ENCODE results near the gene SPEN. TPM values are rescaled to one million over a fixed set of nuclear protein-coding genes. Genes with fewer than 3 reads are reported as not detected.

The SPEN gene
- total RNA-seq, 1 donor from 2014 or later: 19.2 TPM

GRCh38 chr1:15956150-15956549, 108.6 kb downstream of the SPEN start:
- H3K4me3 ChIP-seq (ENCODE audit: low read depth, low read length): no peak overlapping the region
- DNase-seq (ENCODE audit: low read depth) (peak; percentile 49), FAIRE-seq (peak; percentile 23)
- no peaks in the 10 kb centered on the region for H3K27me3 ChIP-seq (ENCODE audit: control insufficient read depth, insufficient read depth, low read length)
- H3K36me3 ChIP-seq (ENCODE audit: control insufficient read depth, insufficient read depth, low read length): peaks cover 5% of the 10 kb centered on the region
- TF ChIP-seq CTCF (IDR thresholded peaks at IDR 0.05; ENCODE audit: insufficient read depth, low read length, severe bottlenecking): no peak

GRCh38 chr1:15957221-15958095, 110.0 kb downstream of the SPEN start:
- peaks cover 6% of the 10 kb centered on the region for H3K36me3 ChIP-seq (ENCODE audit: control insufficient read depth, insufficient read depth, low read length)
- no peaks in the 10 kb centered on the region for H3K27me3 ChIP-seq (ENCODE audit: control insufficient read depth, insufficient read depth, low read length)
- no peak for DNase-seq (ENCODE audit: low read depth)
- no peak for FAIRE-seq
- no peak overlapping the region for H3K4me3 ChIP-seq (ENCODE audit: low read depth, low read length)
- TF ChIP-seq CTCF (IDR thresholded peaks at IDR 0.05; ENCODE audit: insufficient read depth, low read length, severe bottlenecking): peak; percentile 42

GRCh38 chr1:15958111-15958510, 110.6 kb downstream of the SPEN start:
- DNase-seq (ENCODE audit: low read depth) (no peak), FAIRE-seq (no peak)
- TF ChIP-seq CTCF (IDR thresholded peaks at IDR 0.05; ENCODE audit: insufficient read depth, low read length, severe bottlenecking): no peak
- H3K36me3 ChIP-seq (ENCODE audit: control insufficient read depth, insufficient read depth, low read length): peaks cover 6% of the 10 kb centered on the region
- no peak overlapping the region for H3K4me3 ChIP-seq (ENCODE audit: low read depth, low read length)
- no peaks in the 10 kb centered on the region for H3K27me3 ChIP-seq (ENCODE audit: control insufficient read depth, insufficient read depth, low read length)

GRCh38 chr1:15958793-15959192, 111.3 kb downstream of the SPEN start:
- DNase-seq (ENCODE audit: low read depth): no peak
- FAIRE-seq: no peak
- H3K4me3 ChIP-seq (ENCODE audit: low read depth, low read length): no peak overlapping the region
- no peaks in the 10 kb centered on the region for H3K27me3 ChIP-seq (ENCODE audit: control insufficient read depth, insufficient read depth, low read length)
- no peak for TF ChIP-seq CTCF (IDR thresholded peaks at IDR 0.05; ENCODE audit: insufficient read depth, low read length, severe bottlenecking)
- H3K36me3 ChIP-seq (ENCODE audit: control insufficient read depth, insufficient read depth, low read length): peaks cover 3% of the 10 kb centered on the region

- FAIRE-seq (no peak), DNase-seq (ENCODE audit: low read depth) (no peak)
- no peak for TF ChIP-seq CTCF (IDR thresholded peaks at IDR 0.05; ENCODE audit: insufficient read depth, low read length, severe bottlenecking)
- Histone ChIP-seq H3K27me3 (ENCODE audit: control insufficient read depth, insufficient read depth, low read length) (no peaks in the 10 kb centered on the region), H3K4me3 (ENCODE audit: low read depth, low read length) (no peak overlapping the region), H3K36me3 (ENCODE audit: control insufficient read depth, insufficient read depth, low read length) (peaks cover 3% of the 10 kb centered on the region)
Observed at GRCh38 chr1:15959424-15959823, 111.9 kb downstream of the SPEN start.

All from bronchial epithelial cell (primary cell).